Stimulated activated CD4-positive, alpha-beta T cell treated with anti-CD3 and anti-CD28 coated beads, TNF-alpha, amount 100 ng/mL, for 48 hours (primary cell): ENCODE data around the gene PFKL.

Experiments
- DNase-seq, 3 donors: peaks; one replicate each; pipeline ENCODE4 v3.0.0-alpha.2; 2020; ENCODE audit warnings: low read depth in 3 of 3

Gene PFKL

GRCh38 chr21:44312716-44313115 is 12.9 kb downstream of the PFKL start:
- no peak for DNase-seq

GRCh38 chr21:44313451-44313850 is 13.6 kb downstream of the PFKL start:
- DNase-seq = no peak

GRCh38 chr21:44314128-44314527 is 14.3 kb downstream of the PFKL start:
- no peak for DNase-seq

- DNase-seq = no peak
Measured at GRCh38 chr21:44314561-44314960, 14.7 kb downstream of the PFKL start.

- DNase-seq = no peak
Measured at GRCh38 chr21:44315691-44316203, 15.9 kb downstream of the PFKL start.

GRCh38 chr21:44316277-44316900 is 16.5 kb downstream of the PFKL start:
- DNase-seq = no peak

GRCh38 chr21:44317241-44317782 is 17.5 kb downstream of the PFKL start:
- DNase-seq = no peak

- no peak for DNase-seq
Measured at GRCh38 chr21:44317871-44318270, 18.0 kb downstream of the PFKL start.

GRCh38 chr21:44318489-44319285 is 18.8 kb downstream of the PFKL start:
- no peak for DNase-seq

- DNase-seq = no peak
Measured at GRCh38 chr21:44319407-44320065, 19.7 kb downstream of the PFKL start.

- DNase-seq = no peak
Measured at GRCh38 chr21:44320847-44321246, 21.0 kb downstream of the PFKL start.

- no peak for DNase-seq
Measured at GRCh38 chr21:44321846-44322450, 22.1 kb downstream of the PFKL start.

GRCh38 chr21:44322621-44323325 is 22.9 kb downstream of the PFKL start:
- DNase-seq = no peak

- DNase-seq = no peak
Measured at GRCh38 chr21:44323591-44323990, 23.7 kb downstream of the PFKL start.

- no peak for DNase-seq
Measured at GRCh38 chr21:44324106-44324853, 24.4 kb downstream of the PFKL start.

- DNase-seq = no peak
Measured at GRCh38 chr21:44324854-44325107, 24.9 kb downstream of the PFKL start.

- DNase-seq = no peak
Measured at GRCh38 chr21:44325386-44326271, 25.8 kb downstream of the PFKL start.

- DNase-seq = no peak
Measured at GRCh38 chr21:44326272-44326647, 26.4 kb downstream of the PFKL start.

GRCh38 chr21:44326716-44327602 is 27.1 kb downstream of the PFKL start:
- DNase-seq = no peak
